ENCODE results near the gene CD40.

GRCh38 chr20:46152824-46153586 is 34.9 kb downstream of the CD40 start:
- TF ChIP-seq, protein P1, sequence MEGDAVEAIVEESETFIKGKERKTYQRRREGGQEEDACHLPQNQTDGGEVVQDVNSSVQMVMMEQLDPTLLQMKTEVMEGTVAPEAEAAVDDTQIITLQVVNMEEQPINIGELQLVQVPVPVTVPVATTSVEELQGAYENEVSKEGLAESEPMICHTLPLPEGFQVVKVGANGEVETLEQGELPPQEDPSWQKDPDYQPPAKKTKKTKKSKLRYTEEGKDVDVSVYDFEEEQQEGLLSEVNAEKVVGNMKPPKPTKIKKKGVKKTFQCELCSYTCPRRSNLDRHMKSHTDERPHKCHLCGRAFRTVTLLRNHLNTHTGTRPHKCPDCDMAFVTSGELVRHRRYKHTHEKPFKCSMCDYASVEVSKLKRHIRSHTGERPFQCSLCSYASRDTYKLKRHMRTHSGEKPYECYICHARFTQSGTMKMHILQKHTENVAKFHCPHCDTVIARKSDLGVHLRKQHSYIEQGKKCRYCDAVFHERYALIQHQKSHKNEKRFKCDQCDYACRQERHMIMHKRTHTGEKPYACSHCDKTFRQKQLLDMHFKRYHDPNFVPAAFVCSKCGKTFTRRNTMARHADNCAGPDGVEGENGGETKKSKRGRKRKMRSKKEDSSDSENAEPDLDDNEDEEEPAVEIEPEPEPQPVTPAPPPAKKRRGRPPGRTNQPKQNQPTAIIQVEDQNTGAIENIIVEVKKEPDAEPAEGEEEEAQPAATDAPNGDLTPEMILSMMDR (conservative IDR thresholded peaks at IDR 0.05; ENCODE audit: low read length) = no peak
- TF ChIP-seq EZH2phosphoT487 (IDR thresholded peaks at IDR 0.05; ENCODE audit: borderline replicate concordance, low read depth, low read length) = no peak
